Measurements from ENCODE around the gene FAM193A.
"Not testable (repeated sequence)": the region's sequence is repeated elsewhere in the genome, so short reads cannot be mapped to it uniquely, and the experiment has no call there.

Gene FAM193A, protein sequence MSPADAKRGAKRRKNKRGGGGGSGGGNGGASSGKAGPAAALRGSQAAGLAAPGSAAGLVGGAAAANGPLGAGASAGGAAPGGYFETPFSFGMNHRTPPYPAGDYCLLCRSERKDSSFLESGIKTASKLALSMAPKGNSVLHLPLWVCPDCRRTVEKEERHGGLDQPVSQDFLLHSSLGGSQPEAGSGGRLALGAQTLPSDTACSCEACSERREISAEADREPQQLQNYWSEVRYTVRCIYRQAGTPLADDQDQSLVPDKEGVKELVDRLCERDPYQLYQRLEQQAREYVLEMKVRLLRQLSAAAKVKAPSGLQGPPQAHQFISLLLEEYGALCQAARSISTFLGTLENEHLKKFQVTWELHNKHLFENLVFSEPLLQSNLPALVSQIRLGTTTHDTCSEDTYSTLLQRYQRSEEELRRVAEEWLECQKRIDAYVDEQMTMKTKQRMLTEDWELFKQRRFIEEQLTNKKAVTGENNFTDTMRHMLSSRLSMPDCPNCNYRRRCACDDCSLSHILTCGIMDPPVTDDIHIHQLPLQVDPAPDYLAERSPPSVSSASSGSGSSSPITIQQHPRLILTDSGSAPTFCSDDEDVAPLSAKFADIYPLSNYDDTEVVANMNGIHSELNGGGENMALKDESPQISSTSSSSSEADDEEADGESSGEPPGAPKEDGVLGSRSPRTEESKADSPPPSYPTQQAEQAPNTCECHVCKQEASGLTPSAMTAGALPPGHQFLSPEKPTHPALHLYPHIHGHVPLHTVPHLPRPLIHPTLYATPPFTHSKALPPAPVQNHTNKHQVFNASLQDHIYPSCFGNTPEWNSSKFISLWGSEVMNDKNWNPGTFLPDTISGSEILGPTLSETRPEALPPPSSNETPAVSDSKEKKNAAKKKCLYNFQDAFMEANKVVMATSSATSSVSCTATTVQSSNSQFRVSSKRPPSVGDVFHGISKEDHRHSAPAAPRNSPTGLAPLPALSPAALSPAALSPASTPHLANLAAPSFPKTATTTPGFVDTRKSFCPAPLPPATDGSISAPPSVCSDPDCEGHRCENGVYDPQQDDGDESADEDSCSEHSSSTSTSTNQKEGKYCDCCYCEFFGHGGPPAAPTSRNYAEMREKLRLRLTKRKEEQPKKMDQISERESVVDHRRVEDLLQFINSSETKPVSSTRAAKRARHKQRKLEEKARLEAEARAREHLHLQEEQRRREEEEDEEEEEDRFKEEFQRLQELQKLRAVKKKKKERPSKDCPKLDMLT (N-terminal part only)

DNA sequence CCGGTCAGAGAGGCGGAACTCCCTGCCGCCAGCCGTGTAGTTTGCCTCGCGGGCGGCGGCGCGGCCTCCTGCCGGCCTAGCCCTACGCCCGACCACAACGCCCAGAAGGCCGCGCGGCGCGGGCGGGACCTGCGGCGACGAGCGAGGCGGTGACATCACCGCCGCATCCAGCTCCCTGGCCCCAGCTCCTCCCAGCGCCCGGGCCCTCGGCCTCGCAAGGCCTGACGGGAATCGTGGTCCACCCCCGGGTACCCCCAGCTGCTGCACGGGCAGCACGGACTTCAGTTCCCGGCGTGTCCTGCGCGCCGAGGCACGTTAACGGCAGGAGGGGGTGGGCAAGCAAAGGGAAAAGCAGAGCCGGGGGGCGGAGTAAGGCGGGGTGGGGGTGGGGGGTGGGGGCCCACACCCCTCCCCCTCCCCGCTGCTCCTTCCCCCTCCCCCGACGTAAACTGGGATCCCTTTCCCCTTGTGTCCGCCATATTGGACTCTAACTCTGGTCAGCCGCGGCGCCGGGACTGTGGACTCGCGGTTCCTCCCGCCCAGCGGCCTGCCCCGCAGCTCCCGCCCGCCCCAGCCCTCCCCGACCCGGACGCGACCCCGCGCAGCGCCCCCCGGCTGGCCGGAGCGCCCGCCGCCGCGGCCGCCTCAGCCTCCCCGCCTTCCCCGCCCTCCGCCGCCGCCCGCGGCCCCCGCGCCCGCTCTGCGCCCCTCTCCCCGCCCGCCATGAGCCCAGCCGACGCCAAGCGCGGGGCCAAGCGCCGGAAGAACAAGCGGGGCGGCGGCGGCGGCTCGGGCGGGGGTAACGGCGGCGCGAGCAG lies at the start of gene FAM193A:
Gene FAM193A (plus strand): TSS at position 455 of the 818 bp plus-strand sequence. CDS start 269 bp downstream, at position 724.
- peak; percentile 86 for DNase-seq

DNA sequence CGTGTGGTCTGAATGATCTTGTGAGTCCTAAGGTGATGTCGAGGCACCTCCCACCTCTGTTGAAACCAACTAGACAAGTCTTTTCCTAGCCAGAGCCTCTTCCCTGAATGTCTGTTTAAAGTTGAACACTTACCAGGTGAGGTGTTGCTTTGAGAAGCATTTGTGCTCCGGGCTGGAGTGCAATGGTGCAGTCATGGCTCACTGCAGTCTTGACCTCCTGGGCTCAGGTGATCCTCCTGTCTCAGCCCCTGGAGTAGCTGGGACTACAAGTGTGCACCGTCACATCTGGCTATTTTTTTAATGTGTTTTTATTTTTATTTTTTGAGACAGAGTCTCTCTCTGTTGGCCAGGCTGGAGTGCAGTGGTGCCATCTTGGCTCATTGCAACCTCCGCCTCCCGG lies 49.5 kb upstream of the FAM193A start:
- DNase-seq = no peak

DNA sequence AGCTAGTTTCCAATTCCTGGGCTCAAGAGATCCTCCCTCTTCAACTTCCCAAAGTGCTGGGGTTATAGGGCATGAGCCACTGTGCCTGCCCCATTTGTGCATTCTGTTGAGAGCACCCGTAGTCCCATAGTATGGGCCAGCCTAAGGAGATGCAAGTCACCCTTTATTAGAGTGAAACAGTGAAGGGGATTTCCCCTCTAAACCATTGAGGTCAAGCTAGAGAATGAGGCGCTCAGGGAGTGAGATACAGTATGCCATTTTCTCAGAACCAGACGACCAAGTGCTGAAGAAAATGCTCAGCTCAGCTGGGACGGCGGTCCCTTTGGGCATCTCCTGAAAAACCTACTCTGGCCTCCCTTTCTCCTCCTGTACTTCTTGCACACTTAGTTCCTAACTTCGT lies 48.8 kb upstream of the FAM193A start:
- no peak for DNase-seq

DNA sequence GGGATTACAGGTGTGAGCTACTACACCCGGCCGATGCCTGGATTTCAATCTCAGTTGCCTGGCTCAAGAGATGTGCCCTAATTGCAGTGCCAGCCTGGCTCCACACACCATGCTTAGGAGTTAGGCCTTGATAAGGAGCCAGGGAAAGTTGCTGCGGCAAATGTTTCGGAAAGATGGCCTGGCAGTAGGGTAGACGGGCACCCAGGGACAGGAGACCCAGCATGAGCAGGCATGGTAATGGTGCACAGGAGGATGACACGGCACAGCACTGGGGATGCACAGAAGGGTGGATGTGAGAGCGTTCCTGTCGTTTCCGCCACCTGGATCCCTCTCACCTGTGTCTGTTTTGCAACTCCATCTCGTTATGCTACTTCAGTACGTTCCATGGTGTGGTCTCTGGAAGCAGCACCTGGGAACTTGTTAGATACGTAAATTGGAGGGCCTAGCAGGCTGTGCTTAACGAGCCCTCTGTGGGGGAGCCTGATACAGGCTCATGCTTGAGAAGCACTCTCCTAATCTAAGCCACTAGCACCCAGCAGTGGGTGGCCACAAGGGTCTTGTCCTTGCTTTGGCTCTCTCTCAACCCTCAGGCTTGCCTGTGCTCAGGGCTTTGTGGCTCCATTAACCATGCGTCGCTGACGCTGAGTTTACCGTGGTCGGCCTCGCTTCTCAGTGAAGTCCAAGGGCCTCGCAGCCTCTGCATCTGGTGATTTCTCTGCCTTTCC lies 47.2 kb upstream of the FAM193A start:
- DNase-seq = no peak

DNA sequence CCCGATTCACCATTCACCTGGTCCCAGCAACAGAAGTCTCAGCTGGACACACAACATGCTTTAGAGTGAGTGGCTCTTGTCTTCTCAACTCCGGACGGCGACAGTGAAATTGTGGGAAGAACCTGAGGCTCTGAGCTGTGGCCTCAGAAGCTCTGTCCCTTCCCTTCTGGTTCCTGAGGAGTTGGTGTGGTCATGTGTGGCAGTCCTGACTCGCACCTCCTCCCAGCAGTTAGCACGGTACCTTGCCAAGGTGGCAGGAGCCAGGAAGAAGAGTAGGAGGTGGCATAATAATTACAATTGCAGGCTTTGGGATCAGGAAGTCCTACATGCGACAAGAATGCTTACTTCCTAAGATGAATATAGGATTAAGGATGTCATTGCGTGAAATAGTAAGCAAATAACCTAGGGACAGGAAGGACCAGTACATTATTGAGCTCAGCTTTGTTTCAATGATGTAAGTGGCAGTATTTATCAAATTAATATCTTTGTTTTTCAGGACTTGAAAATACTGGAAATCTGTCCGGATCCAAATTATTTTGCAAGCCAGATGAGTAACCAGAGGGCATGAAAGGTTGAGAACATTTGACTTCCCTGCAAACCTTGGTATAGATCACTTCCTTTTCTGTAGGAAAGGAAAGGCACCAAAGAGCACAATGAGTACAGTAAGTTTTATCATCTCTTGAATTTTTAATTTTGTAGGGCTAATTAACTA lies 46.5 kb upstream of the FAM193A start:
- no peak for DNase-seq

DNA sequence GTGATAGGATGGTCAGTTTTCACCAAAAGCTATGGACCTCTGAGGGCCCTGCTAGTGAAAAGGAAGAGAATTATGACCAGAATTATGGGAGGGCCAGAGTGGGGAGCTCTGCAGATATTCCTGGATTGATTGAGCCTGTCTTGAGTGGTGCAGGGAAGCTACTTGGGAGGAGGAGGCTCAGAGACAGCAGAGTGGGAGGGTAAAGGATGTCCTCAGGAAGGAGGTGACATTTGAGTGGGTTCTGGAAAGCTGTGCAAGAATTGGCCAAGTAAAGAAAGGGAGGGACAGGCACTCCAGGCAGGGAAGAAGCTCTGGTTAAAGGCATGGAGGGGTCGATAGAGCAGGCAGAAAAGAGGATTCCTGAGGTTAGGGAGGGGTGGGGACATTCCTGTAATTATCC lies 43.5 kb upstream of the FAM193A start:
- no peak for DNase-seq

DNA sequence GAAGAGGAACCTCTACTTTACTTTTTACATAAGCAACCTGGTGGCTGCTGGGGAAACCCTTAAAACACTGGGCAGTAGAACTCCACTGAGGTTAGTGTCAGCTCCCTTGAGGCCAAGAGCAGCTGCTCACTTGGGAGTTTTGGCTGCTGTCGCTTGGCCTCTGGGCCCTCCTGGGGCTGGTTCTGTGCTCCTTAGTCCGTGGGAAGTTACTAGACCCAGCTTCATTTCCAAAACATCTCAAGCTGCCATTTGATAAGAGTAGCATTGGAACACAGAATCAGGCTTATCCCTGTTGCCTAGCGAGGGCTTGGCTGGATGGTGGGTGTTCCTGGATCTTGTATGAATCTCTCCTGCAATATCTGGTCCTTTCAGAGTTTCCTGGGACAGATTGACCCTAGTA lies 41.5 kb upstream of the FAM193A start:
- DNase-seq = no peak

DNA sequence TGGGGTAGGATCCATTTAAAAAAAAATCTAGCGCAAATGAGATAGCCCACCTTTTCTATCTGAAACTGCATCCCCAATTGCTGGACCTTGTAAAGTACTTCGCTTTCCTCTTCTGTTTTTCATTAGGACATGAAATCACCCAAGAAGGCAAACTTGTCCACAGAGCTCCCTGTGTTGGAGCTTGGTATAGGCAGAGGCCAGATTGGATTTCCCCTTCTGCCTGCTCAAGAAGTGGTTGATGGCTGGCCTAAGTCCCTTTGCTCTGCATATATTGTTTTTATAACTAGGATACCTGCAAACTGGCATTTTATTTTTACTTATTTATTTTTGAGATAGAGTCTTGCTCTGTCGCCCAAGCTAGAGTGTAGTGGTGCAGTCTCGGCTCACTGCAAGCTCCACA lies 39.1 kb upstream of the FAM193A start:
- DNase-seq = no peak

DNA sequence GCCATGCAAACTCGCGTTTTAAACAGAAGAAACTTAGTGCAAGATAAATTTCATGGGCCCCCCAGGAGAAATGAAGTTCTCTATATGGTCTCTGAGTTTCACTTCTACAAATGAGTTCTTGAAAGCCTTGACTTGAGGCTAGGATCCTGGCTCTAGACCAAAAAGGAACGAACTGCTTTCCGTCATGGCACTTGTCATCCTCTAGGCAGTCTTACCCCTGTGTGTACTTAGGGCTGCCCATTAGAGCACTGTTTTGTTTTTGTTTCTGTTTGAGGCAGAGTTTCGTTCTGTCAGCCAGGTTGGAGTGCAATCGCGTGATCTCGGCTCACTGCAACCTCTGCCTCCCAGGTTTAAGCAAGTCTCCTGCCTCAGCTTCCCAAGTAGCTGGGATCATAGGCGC lies 38.5 kb upstream of the FAM193A start:
- no peak for DNase-seq

DNA sequence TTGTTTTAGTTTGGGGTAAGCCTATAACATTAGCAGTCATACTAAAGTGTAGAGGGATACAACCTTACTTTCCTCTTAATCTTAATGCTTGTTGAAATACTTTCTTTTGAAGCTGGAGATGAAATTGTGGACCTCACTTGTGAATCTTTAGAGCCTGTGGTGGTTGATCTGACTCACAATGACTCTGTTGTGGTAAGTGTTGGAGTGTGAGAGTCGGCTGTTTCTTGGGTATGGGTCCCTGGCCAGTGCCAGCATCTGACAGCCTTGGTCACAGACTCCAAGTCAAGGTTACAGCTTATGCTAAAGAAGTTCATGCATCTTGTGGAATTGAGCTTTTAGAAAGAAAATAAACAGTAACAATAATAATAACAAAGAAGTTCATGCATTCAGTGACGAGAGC lies 35.9 kb upstream of the FAM193A start:
- DNase-seq = no peak

DNA sequence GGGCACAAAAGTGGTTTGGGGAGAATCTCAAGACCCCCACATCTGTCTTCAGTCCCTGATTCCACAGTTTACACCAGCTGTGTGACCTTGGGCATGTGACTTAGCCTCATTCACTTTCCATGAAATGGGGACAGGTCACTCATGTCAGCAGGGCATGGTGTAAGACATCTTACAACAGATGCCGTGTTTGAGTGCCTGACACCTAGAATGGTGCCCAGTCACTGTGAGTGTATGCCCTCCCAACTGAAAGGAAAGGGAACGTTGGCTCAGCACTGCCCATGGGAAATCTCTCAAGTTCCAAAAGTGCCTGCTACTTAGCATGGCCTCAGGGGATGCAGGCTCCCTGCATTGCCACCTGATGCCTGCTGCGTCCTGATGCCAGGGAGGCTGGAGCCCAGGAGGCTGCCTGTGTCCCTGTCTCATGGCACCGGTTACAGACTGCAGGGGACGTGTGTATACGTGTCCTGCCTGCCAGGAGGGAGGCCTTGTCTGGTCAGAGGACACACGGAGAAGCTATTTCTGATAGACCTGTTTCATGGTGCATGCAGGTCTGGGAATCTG lies 35.3 kb upstream of the FAM193A start:
- DNase-seq = no peak

DNA sequence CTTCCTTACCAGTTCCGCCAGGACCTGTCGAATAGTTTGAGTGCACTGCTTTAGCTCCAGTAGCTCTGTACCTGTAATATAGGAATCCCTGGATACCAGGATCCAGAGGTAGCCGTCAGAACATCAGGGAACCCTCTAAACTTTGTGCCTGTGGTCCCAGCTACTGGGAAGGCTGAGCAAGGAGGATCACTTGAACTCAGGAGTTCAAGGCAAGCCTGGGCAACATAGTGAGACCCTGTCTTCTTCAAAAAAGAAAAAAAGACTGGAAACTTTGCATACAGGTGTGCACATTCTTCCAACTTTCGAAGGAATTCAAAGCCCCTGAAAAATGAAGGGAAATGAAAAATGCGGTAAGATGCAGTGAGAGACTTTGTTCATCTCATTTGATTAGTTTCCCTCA lies 32.6 kb upstream of the FAM193A start:
- no peak for DNase-seq

DNA sequence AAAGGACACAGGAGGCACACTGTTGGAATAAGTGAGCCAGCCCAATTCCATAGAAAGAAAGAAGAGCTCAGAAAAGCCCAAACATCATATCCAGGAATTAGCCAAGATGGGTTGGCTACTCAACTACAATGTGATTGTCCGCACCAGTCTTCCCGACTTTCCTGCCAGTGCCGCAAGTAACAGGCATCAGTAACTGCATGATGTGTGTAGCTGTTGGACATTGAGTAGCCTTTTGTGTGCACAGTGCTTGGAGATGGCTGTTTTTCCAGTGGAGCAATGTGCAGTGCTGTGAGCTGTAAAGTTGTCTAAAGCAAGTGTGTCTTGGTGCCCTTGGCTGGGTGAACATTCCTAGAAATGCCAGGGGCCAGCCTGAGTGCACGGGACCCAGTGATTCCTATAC lies 29.2 kb upstream of the FAM193A start:
- no peak for DNase-seq

DNA sequence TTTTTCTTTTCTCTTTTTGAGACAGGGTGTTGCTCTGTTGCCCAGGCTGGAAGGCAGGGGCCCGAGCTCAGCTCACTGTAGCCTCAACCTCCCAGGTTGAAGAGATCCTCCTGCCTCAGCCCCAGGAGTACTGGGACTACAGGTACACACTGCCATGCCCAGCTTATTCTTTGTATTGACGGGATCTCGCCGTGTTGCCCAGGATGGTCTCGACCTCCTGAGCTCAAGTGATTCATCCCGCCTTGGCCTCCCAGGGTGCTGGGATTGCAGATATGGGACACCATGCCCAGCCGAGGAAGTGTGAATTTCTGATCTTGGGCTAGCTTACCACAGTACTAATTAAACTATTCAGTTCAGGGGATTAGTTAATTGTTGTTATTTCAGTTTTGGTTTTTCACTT lies 28.6 kb upstream of the FAM193A start:
- no peak for DNase-seq

DNA sequence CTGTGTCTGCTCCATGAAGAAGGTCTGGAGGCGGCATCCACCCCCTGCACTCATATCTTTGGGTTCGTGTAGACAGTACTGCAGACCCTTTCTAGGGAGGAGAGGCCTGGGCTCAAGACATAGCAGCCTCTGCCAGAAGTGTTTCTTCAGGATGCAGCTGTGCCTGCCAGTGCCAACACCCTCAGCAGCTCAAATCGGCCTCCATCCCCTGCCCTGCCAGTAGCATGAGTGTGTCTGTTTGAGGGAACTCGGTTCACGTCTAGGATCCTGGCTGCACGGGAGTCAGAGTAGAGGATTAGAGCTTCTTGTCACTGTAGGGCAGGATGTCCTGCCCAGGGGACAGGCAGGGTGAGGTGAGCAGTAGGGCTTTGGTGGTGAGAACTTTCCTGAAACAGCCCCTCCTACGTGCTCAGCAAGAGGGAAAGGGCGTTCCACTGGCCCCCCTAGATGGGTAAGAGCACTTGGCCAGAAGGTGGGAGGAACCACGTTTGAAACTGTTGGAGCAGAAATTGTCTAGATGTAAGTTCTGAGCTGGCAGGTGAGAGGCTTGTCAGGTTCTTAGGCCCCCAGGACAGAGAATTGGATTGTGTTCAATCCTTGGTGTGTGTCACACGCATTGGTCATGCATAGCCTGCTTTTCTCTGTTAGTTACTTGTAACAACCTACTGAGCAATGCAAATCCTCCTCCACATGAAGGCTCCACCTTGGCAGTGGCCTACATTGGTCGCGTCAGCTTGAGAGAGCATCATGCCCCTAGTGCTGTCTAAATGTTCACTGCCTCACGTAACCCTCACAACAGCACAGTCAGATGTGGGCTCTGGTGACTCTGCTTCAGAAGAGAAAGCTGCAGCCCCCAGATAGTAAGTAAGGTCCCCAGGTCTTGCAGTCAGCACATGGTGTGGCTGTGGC lies 25.8 kb upstream of the FAM193A start:
- no peak for DNase-seq

DNA sequence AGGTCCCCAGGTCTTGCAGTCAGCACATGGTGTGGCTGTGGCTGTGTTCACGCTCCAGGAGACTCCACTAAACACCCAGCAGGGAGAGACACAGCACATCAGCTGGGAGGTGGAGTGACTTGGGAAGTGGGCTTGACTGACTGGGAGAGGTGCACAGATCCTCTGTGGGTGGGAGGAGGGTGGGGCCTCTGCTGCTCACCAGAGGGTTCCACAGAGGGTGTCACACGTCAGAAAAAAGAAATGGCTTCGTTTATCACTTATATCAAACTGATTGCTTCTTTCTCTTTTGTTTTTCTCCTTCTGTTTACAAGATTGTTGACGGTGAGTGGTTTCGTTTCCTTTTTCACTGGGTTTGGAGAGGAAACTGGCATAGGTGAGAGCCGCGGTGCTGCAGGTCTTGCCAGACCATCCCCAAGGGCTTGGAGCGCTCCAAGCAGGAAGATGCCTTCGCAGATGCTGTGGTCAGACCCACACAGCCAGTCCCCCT lies 24.8 kb upstream of the FAM193A start:
- DNase-seq = no peak

DNA sequence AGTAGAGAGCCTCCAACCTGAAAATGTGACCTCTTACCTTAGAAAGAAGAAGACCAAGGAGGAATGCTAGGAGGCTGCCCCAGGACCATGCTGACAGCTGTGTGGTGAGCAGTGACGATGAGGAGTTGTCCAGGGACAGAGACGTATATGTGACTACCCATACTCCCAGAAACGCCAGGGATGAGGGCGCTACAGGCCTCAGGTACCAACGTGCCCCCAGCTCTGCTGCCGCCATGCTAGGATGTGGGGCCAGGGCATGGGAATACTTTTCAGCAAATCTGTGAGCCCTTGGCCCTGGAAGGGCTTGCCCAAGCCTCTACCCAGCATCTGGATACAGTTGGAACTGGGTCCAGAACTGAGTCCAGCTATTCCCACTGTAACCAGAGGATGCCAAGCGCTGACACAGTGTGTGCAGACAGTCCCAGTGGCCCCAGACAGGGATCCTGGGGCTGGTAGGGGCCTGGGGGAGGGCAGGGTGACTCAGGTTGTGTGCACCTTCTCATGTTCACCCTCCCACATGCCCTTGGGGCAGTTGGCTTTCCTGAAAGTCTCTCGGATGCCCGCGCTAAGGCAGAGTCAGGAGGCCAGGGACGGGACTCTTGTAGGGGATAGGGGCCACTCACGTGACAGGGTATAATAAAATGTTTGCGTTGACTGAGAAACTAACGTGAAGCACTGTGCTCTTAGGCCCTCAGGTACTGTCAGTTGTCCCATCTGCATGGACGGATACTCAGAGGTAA lies 23.9 kb upstream of the FAM193A start:
- DNase-seq = no peak

DNA sequence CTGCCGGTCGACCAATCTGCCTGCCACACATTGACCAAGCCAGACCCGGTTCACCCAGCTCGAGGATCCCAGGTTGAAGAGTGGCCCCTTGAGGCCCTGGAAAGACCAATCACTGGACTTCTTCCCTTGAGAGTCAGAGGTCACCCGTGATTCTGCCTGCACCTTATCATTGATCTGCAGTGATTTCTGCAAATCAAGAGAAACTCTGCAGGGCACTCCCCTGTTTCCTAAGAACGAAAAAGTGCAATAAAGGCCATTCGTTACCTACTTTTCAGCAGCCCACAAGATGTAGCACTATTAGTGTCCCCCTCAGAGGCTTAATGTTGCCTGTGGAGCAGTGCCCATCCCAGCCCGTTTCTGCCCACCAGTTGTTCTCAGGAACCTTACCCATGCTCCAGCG lies 22.3 kb upstream of the FAM193A start:
- not testable (repeated sequence) for DNase-seq

DNA sequence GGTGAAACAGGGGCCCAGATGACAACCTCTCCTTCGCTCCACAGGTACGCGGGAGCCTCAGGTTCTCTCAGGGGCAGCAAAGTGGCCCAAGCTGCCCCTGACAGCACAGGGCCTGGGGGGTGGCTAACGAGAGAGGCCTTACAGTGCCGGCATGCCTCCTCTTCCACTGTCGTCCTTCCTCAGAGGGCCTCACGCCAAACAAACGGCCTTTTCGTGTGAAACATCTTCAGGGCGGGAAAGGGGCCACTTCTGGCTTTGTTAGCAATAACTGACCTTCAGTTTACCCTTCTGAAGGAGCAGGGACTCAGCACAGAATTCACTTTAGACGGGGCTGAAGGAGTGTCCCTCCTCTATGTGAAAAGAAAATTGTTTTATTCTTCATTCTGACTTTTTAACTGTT lies 21.5 kb upstream of the FAM193A start:
- not testable (repeated sequence) for DNase-seq

Data from NCI-H1694 (cell line).